PC-3 (cell line): Measurements from ENCODE around the gene CHD1.

Source experiments
- CTCF ChIP-seq: fragments of 300-600 bp; sonication (generic); conservative IDR thresholded peaks from 2 replicates; pipeline ENCODE4 v1.5.1; 2017; ENCODE audit warnings: antibody characterized with exemption, low read depth, mild to moderate bottlenecking, low read length
- EZH2phosphoT487 ChIP-seq: fragments of 300-600 bp; sonication (generic); IDR thresholded peaks from 2 replicates; pipeline ENCODE4 v1.6.1; 2018; ENCODE audit warnings: mild to moderate bottlenecking, antibody characterized with exemption, low read length, borderline replicate concordance

- no peak for TF ChIP-seq EZH2phosphoT487
- no peak for TF ChIP-seq CTCF
These were observed 112.1 kb downstream of the CHD1 start for GRCh38 chr5:98816582-98817222.
